HG03571 (cell line): ENCODE measurements around the gene CFAP73.

ENCODE experiments used
- ATAC-seq: cut with Tn5 transposase; IDR thresholded peaks from one replicate; pipeline ENCODE4 v1.9.1; 2021; ENCODE audit not compliant: unreplicated experiment

CFAP73 gene

GRCh38 chr12:113119980-113120669, 29.4 kb upstream of the CFAP73 start:
- no peak for ATAC-seq

DNA sequence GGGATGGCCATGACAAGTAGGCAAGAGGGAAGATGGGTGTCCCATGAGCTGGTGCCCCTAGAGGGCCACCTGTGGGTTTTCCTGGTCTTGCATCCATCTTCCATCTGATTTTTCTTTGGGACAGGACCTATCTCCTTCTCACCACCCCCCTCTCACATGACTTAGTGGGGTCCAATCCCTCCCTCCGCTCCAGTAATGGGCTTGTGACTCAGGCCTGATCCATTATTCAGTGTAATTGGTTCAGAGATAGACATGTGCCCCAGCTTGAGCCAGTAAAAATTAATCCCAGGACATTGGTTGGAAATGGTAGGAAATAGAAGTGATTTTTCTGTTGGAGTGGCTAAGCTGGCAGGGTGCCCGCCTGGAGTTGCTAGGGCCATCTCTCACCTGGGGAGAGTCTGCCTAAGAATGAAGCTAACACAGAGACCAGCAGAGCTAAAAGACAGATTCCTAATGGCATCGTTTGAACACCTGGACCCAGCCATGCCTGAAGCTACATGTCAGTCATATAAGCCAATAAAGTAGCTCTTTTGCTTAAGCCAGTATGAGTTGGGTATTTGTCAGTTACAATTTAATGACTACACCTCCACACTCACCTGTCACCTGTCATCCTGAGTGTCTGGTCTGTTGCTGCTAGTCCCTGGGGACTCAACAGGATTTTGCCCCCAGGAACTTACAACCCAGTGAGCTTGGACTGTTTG, 28.7 kb upstream of the CFAP73 start:
- no peak for ATAC-seq

- ATAC-seq: no peak
Measured at GRCh38 chr12:113127791-113128199, 21.7 kb upstream of the CFAP73 start.

DNA sequence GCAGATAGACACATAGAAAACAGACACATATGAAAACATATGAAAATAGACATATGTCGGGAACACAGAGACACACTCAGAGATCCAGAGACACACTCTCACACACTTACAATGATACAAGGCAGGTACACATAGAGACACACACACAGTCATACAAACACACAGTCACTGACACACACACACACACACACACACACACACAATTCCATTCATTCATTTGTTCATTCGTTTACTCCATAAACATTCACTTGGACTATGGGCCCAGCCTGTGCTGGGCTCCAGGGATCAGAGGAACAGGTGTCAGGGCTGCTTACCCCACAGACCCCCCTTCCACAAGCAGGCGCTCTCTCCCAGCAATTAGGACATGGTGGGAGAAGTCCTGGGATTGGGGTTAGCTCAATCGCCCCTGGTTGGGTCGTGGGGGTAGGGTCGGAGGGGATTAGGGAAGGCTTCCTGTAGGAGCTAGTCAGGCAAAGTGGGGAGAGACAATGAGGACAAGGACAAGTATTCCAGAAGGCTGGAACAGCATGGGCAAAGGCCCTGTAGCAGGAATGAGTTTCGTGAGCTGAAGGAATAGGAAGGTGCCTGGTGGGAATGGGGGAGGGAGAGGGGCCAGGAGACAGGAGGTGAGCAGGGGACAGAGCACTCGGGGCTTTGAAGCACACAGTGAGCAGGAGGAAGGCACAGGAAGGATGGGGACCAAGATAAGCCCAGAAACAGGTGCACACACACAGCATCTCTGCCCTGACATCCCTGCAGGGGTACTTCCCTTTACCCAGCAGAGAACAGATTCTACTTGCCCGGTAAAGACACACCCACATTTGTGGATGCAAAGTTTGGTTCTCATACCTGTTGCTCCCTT, 20.5 kb upstream of the CFAP73 start:
- ATAC-seq: no peak

DNA sequence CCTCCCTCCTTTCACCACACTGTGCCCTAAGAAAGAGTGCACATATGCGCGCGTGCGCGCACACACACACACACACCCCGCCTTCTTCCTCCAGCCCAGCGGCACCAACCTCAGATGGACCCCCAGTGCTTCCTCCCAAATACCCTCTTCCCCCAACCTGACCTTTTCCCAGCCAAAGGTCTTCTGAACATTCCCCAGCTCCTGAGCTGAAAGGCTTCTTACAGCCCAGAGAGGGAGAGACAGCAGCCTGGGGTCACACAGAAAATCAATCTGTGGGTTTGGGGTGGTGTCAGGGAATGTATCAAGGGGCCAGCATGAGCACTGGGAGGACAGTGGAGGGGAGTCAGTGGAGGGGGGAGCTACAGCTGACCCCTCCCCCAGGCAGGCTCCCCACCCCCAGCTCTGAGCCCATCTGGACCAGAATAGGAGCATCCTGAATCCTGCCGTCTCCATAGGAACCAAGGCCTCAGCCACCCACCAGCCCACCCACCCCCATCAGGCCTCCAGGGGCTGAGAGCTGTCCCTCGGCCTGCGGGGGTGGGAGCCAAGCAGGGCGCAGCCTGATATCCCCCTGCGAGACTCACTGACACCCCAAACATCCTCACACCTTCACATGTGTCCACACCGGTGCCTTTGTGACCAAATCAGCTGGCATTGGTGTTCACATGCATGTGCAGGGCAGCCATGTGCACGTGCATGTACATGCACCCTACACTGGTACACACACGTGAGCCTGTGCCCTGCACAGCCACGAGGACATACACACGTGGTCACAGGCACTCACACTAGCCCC, 19.7 kb upstream of the CFAP73 start:
- ATAC-seq: no peak

GRCh38 chr12:113130457-113131135, 18.9 kb upstream of the CFAP73 start:
- no peak for ATAC-seq

DNA sequence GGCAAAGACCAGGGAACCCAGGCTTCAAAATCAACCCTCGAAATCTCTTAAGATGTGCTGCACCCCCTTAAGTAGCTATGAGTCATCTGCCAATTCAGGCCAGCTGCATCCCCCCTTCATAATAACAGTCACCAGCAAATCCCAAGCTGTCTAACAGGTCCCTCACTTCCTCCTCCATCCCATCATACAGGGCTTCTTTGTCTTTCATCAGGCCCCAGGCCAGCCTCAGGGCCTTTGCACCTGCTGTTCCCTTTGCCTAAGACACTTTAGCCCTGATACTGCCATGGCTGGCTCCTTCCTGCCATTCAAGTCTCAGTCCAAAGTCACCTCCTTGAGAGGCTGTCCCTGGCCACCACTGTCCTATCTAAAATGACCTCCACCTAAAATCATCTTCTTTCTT, 18.0 kb upstream of the CFAP73 start:
- ATAC-seq: no peak

DNA sequence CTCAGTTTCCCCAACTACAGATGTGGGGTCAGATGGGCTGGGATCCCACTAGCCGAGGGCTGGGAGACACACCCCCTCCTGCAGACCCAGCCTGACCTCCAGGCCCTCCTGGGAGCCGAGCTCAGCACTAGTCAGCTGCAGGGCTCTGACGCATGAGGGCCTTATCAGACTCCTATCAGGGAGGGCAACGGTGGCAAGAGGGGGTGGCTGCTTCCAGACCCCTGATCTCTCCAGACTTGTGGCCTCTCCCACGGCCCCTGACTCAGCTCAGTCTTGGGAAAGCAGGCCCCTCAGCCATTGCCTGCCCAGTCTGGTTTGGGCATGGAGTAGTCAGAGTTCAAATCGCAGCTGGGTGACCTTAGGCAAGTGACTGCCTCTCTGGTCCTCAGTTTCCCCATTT, 16.5 kb upstream of the CFAP73 start:
- no peak for ATAC-seq

GRCh38 chr12:113133666-113134065, 15.9 kb upstream of the CFAP73 start:
- ATAC-seq: no peak

- ATAC-seq: no peak
Measured at GRCh38 chr12:113134071-113134470, 15.5 kb upstream of the CFAP73 start.

DNA sequence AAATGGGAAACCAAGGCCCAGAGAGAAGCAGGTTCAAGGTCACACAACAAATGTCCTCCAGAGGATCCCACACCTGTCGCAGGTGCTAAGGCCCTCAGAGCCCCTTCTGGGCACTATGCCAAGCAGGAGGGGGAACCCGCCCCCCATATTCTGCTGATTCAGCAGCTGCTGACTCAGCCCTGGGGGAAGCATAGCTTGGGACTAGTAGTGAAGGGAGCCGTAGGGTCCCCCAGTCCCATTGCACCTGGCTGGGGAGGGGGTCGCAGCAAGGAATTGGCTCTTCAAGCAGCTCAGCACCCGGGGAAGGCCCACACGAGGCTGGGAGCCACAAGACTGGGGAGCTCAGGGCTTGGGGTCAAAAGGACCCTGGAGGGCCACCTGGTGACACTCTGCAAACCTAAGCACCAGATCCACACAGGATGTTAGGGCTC, 15.0 kb upstream of the CFAP73 start:
- ATAC-seq: no peak

DNA sequence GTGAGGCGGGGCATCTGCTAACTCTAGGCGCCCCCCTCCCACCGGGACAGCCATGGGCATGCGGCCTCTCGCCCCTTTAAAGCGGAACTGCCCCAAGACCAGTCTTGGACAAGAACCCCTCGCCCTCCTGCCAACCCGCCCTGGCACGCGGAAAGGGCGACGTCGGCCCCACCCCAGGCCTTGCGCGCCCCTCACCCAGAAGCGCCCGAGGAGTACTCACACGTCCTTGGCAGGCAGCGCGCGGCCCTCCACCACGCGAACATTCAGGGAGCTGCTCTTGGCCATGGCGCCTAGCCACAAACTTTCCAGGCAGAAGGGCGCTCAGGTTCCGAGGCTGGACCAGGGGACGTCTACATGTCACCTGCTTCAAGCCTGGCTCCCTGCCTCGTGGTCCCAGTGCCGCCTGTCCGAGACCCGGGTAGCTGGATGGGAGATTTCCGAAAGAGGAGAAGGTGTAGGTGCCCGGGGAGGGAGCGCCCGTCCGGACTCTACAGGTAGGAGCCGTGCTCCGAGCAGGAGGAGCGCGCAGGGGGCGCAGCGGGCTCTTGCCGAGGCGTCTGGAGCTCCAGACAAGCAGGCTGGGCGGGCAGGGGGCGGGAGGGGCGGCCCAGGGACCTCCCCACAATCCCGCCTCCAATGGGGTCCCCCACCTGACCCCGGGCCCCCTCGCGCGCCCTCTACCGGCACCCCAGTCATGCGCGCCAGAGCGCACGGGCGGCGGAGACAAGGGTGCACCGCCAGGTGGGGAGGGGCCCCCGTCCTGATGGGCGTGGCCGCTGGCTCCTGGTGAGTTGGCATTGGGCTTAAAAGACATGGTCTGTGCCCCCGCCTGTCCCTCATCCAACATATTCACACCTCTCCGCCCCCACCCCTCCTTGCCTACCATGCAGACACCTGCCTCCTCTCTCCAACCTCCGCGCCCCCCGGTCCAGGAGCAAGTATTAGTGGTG, 14.1 kb upstream of the CFAP73 start, which contains the start of gene RASAL1:
Gene RASAL1, minus strand, starts transcription at position 584 of the 950 bp plus-strand sequence. Its CDS starts 299 bp downstream, at position 285.
- no peak for ATAC-seq

DNA sequence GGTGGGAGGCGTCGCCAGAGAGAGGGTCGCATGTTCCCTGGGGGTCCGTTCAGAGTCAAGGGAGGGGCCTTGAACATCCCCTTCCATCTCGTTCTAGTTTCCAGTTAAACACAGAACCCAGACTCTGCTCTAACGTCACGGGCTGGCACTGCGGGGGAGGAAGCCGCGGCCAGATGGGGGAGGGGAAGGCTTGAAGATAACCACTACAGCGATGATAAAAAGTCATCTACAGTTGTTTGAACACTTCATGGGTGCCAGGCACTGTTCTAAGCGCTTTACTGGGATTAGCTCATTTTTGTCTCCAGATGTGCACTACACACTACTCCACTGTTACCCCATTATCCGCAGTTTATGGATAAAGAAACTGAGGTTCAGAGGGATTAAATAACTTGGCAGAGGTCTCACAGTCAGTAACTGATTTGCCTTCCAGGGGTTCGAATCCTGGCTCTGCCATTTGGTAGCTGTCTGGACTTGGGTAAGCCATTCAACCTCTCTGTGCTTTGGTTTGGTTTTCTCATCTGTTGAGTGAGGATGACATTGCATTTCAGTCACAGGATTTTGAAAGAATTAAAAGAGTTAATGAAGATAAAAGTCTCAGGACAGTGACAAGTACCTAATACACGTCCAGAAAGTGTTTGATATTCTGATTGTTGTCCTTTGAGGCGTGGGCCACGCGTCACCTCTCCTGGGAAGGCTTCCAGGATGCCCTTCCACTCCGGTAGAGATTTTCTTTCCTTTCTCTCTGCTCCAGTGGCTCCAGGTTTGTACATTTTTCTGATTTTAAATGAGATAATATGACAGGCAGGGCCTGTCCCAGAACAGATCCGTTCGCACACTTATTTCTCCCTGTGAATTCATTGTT, 13.2 kb upstream of the CFAP73 start:
- no peak for ATAC-seq

GRCh38 chr12:113136990-113137511, 12.5 kb upstream of the CFAP73 start:
- no peak for ATAC-seq

- no peak for ATAC-seq
Measured at GRCh38 chr12:113137861-113138783, 11.4 kb upstream of the CFAP73 start.

DNA sequence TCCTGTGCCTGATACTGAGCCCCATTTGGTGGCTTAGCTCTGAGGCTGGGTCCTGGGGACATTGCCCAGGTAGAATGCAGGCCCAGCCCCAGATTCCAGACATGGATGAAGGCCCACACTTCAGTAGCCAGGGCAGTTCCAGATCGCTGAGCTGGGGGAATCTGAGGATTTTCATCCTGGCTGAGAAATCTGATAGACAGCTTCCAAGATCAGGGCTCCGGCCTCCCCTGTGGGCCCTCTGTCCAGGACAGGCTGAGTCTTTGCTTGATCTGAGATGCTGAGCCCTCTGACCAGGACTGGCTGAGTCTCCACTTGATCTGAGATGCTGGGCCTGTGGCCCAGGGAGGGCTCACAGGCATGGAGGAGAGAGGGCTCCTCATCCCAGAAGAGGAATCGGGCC, 10.7 kb upstream of the CFAP73 start:
- no peak for ATAC-seq

- ATAC-seq: no peak
Measured at GRCh38 chr12:113140706-113141105, 8.8 kb upstream of the CFAP73 start.
